Activated T-cell treated with anti-CD3 and anti-CD28 coated beads for 48 hours (primary cell): ENCODE results near the gene ELMO3.
A peak's percentile ranks its signal among the peaks of the same experiment; 100 is the strongest.

Experiments
- DNase-seq: peaks from one replicate; pipeline ENCODE4 v3.0.0-alpha.2; 2020; ENCODE audit warnings: low read depth

ELMO3 gene

GRCh38 chr16:67243481-67243880, 44.5 kb downstream of the ELMO3 start:
- DNase-seq: no peak

- peak; percentile 68 for DNase-seq
Observed at GRCh38 chr16:67244387-67245185, 45.7 kb downstream of the ELMO3 start.

GRCh38 chr16:67245186-67245585, 46.3 kb downstream of the ELMO3 start:
- DNase-seq: no peak

GRCh38 chr16:67245674-67246080, 46.7 kb downstream of the ELMO3 start:
- DNase-seq: no peak

- DNase-seq: peak; percentile 58
Observed at GRCh38 chr16:67246081-67246755, 47.3 kb downstream of the ELMO3 start.

GRCh38 chr16:67246756-67247191, 47.8 kb downstream of the ELMO3 start:
- DNase-seq: no peak

GRCh38 chr16:67247192-67248072, 48.5 kb downstream of the ELMO3 start, which contains the start of gene FHOD1:
FHOD1 (minus strand) TSS chr16:67247481; CDS start chr16:67247410, 71 bp downstream.
- DNase-seq: peak; percentile 99

- DNase-seq: no peak
Observed at GRCh38 chr16:67248073-67248400, 49.1 kb downstream of the ELMO3 start.

- peak; percentile 29 for DNase-seq
Observed at GRCh38 chr16:67248401-67249177, 49.7 kb downstream of the ELMO3 start, which contains the start of gene SLC9A5. SLC9A5 (plus strand) TSS chr16:67248979; CDS start chr16:67249015, 36 bp downstream.

GRCh38 chr16:67249178-67250044, 50.5 kb downstream of the ELMO3 start:
- no peak for DNase-seq

GRCh38 chr16:67250045-67250327, 51.1 kb downstream of the ELMO3 start:
- no peak for DNase-seq

- DNase-seq: no peak
Observed at GRCh38 chr16:67252609-67253497, 53.9 kb downstream of the ELMO3 start.
